Gastrocnemius medialis (tissue), 4 donors: ENCODE measurements around the gene ARHGAP22. TPM values are rescaled to one million over a fixed set of nuclear protein-coding genes. Genes with fewer than 3 reads are reported as not detected.

Experiments
- ATAC-seq, 2 donors: fragments of 150-250 bp; one replicate each; pipeline ENCODE4 v1.9.1; 2016
- DNase-seq, 2 donors: peaks; one replicate each; pipeline ENCODE4 v3.0.0-alpha.2; 2019
- H3K27ac ChIP-seq, 4 donors: fragments of 200-600 bp; sonication (generic); 1 replicate in 1 of 4; 2 replicates in 3 of 4; pipeline ENCODE4 v1.5.1; 2016 to 2018; ENCODE audit warnings: mild to moderate bottlenecking in 2 of 4, moderate library complexity in 1 of 4
- H3K27me3 ChIP-seq, 3 donors: fragments of 200-600 bp; sonication (generic) in 2 of 3; 1 replicate in 1 of 3; 2 replicates in 2 of 3; pipeline versions ENCODE4 v1.5.1 to v1.6.0; 2016 to 2019; ENCODE audit warnings: mild to moderate bottlenecking in 1 of 3, moderate library complexity in 1 of 3
- H3K36me3 ChIP-seq, 2 donors: fragments of 200-600 bp; sonication (generic) in 1 of 2; one replicate each; pipeline ENCODE4 v1.5.1; 2017 to 2018
- H3K4me1 ChIP-seq, 2 donors: fragments of 200-600 bp; sonication (generic) in 1 of 2; one replicate each; pipeline ENCODE4 v1.5.1; 2016 to 2017; ENCODE audit warnings: mild to moderate bottlenecking in 2 of 2
- H3K4me3 ChIP-seq, 4 donors: fragments of 200-600 bp; sonication (generic) in 3 of 4; 1 replicate in 1 of 4; 2 replicates in 3 of 4; pipeline ENCODE4 v1.5.1; 2016 to 2019; ENCODE audit warnings: mild to moderate bottlenecking in 2 of 4
- H3K9me3 ChIP-seq, 3 donors: fragments of 200-600 bp; sonication (generic) in 2 of 3; 1 replicate in 1 of 3; 2 replicates in 2 of 3; pipeline ENCODE4 v1.5.1; 2016 to 2019
- CTCF ChIP-seq, 5 experiments: fragments of 450-650 bp in 3 of 5; fragments of 200-600 bp in 2 of 5; sonication (generic) in 2 of 5; IDR thresholded peaks in 4 of 5; conservative IDR thresholded peaks in 1 of 5; 1 replicate in 4 of 5; 2 replicates in 1 of 5; pipeline ENCODE4 v1.5.1; 2016 to 2019; ENCODE audit warnings: antibody characterized with exemption in 5 of 5, mild to moderate bottlenecking in 3 of 5, moderate library complexity in 3 of 5
- POLR2A ChIP-seq, 2 donors: fragments of 450-650 bp; IDR thresholded peaks; one replicate each; pipeline ENCODE4 v1.6.1; 2017; ENCODE audit warnings: antibody characterized with exemption in 2 of 2, mild to moderate bottlenecking in 2 of 2, moderate library complexity in 2 of 2
- in situ Hi-C, 4 donors: fragments of 200-750 bp; cut with MboI; loops; one replicate each; pipeline versions ENCODE4 v1.15.0 to v1.8.0; 2017; ENCODE audit warnings: low sequenced_read_pairs in 4 of 4
- intact Hi-C: fragments of 100-400 bp; cut with DNase I; formaldehyde crosslinking; loops from one replicate; pipeline ENCODE4 v1.15.1; 2023; ENCODE audit warnings: low total_unique reads
- total RNA-seq, 4 donors: library from RNA; depleted of rRNA; stranded (reverse); fragments of >200 nt; gene quantifications; one replicate each; pipeline versions ENCODE4 v1.1.0 to v1.2.3, GENCODE V29; 2016

The ARHGAP22 gene
- total RNA-seq, 4 donors from 2014 or later: 0.69 to 0.92 (median 0.72) TPM; not detected in 1

GRCh38 chr10:48492201-48492600, 112.7 kb downstream of the ARHGAP22 start:
- ATAC-seq (no peak), DNase-seq (no peak)
- in situ Hi-C loops (no loop called here), intact Hi-C loops (no loop called here)
- no peaks in the 10 kb centered on the region for H3K4me1 ChIP-seq
- H3K27ac ChIP-seq: no peak overlapping the region
- H3K27me3 ChIP-seq: peaks cover 0 to 2% (median 0%) of the 10 kb centered on the region in 3 donors
- H3K9me3 ChIP-seq: no peaks in the 10 kb centered on the region
- H3K36me3 ChIP-seq: no peaks in the 10 kb centered on the region
- TF ChIP-seq POLR2A (IDR thresholded peaks at IDR 0.05): no peak
- no peak for TF ChIP-seq CTCF (IDR thresholded peaks at IDR 0.05 in 4 of 5, conservative IDR thresholded peaks at IDR 0.05 in 1 of 5)
- no peak overlapping the region for H3K4me3 ChIP-seq

GRCh38 chr10:48491392-48492139, 113.3 kb downstream of the ARHGAP22 start:
- Histone ChIP-seq H3K27me3 (peaks cover 0 to 2% (median 0%) of the 10 kb centered on the region in 3 donors), H3K9me3 (no peaks in the 10 kb centered on the region), H3K27ac (no peak overlapping the region), H3K36me3 (no peaks in the 10 kb centered on the region), H3K4me3 (no peak overlapping the region), H3K4me1 (no peaks in the 10 kb centered on the region)
- no peak for DNase-seq
- TF ChIP-seq CTCF (IDR thresholded peaks at IDR 0.05 in 4 of 5, conservative IDR thresholded peaks at IDR 0.05 in 1 of 5) (no peak), POLR2A (IDR thresholded peaks at IDR 0.05) (no peak)
- intact Hi-C loops (no loop called here), in situ Hi-C loops (no loop called here)
- no peak for ATAC-seq

GRCh38 chr10:48490946-48491345, 113.9 kb downstream of the ARHGAP22 start:
- ATAC-seq: no peak
- DNase-seq: no peak
- in situ Hi-C loops: no loop called here

GRCh38 chr10:48490571-48490940, 114.3 kb downstream of the ARHGAP22 start:
- in situ Hi-C loops: no loop called here
- Histone ChIP-seq H3K36me3 (no peaks in the 10 kb centered on the region), H3K27ac (no peak overlapping the region), H3K4me3 (no peak overlapping the region), H3K9me3 (no peaks in the 10 kb centered on the region), H3K27me3 (no peaks in the 10 kb centered on the region), H3K4me1 (no peaks in the 10 kb centered on the region)
- intact Hi-C loops: no loop called here
- TF ChIP-seq CTCF (IDR thresholded peaks at IDR 0.05 in 4 of 5, conservative IDR thresholded peaks at IDR 0.05 in 1 of 5): no peak
- TF ChIP-seq POLR2A (IDR thresholded peaks at IDR 0.05): no peak
- no peak for DNase-seq
- no peak for ATAC-seq

More at GRCh38 chr10:48490946-48491345, 113.9 kb downstream of the ARHGAP22 start:
- Histone ChIP-seq H3K4me3 (no peak overlapping the region), H3K36me3 (no peaks in the 10 kb centered on the region), H3K4me1 (no peaks in the 10 kb centered on the region), H3K9me3 (no peaks in the 10 kb centered on the region), H3K27me3 (peaks cover 0 to under 1% (median 0%) of the 10 kb centered on the region in 3 donors), H3K27ac (no peak overlapping the region)
- TF ChIP-seq CTCF (IDR thresholded peaks at IDR 0.05 in 4 of 5, conservative IDR thresholded peaks at IDR 0.05 in 1 of 5): no peak
- no peak for TF ChIP-seq POLR2A (IDR thresholded peaks at IDR 0.05)
- intact Hi-C loops: no loop called here
